PFSK-1 (cell line): ENCODE measurements around the gene TNS3.

Source experiments
- POLR2AphosphoS5 ChIP-seq: IDR thresholded peaks from 2 replicates; pipeline ENCODE4 v1.6.1; 2012; ENCODE audit warnings: low read depth, mild to moderate bottlenecking, control low read depth, low read length, moderate library complexity
- REST ChIP-seq, 2 experiments: IDR thresholded peaks; 2 replicates each; pipeline versions ENCODE4 v1.6.1 to v1.8.0; 2011 to 2012; ENCODE audit warnings: low read depth in 2 of 2, low read length in 2 of 2, control low read depth in 1 of 2, inconsistent platforms in 1 of 2, mild to moderate bottlenecking in 1 of 2, moderate library complexity in 1 of 2; ENCODE audit not compliant: insufficient read depth in 1 of 2

GRCh38 chr7:47294556-47295222 lies 287.2 kb downstream of the TNS3 start:
- TF ChIP-seq REST (IDR thresholded peaks at IDR 0.05; ENCODE audit: insufficient read depth in 1 of 2, low read depth in 2 of 2, low read length in 2 of 2): no peak
- TF ChIP-seq POLR2AphosphoS5: no peak
